Erythroblast (primary cell): ENCODE results near the gene ANTKMT.

Source experiments
- GATA1 ChIP-seq: IDR thresholded peaks from 2 replicates; pipeline ENCODE4 v1.6.1; 2011; ENCODE audit warnings: low read depth, mild to moderate bottlenecking, control low read depth, low read length, moderate library complexity
- POLR2A ChIP-seq: IDR thresholded peaks from 2 replicates; pipeline ENCODE4 v1.6.1; 2011; ENCODE audit warnings: mild to moderate bottlenecking, low read length

DNA sequence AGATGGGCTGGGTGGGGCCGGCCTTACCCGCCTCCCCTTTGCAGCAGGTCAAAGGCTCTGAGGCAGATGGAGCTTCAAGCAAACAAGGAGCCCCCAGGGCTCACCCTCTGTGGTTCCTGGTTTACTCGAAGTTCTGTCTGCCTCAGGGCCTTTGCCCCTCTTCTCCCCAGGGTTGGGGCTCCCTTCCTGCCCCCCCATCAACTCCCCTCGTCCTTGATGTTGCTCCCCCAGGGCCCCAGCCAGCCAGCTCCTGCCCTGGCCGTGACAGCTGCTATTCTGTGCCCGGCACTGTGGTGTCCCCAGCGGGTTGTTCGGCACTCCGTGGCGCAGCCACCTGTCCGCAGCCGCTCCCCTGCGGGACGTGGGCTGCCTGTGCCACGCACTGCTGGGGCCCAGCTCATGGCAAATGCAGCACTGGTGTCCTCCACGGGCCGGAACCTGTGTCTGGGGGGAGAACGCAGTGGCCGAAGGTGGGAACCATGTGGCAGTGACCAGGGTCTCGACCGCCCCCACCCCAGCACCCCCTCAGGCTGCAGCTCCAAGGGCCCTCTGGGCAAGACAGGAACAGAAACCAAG is 10.4 kb upstream of the ANTKMT start:
- TF ChIP-seq POLR2A = no peak
- TF ChIP-seq GATA1 = no peak
